ENCODE data around the gene ASF1B.

The ASF1B gene

DNA sequence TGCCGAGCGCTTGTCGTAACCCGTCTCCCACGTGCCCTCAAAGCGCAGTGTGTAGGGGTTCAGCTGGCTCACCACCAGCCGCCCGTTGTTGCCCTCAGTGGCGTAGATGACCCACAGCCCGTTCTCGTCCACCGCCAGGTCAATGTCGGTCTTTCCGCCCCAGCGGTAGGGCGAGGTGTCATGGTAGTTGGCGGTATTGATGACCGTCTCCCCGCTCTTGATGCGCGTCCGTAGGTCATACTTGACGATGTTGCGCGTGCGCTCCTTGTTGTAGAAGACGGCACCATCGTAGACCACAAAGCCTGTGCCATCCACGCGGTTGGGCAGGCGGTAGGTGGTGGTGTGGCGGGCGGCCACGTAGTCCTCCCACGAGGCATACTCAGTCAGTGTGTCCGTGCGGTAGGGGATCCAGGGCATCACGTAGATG lies 26.5 kb upstream of the ASF1B start:
- Histone ChIP-seq H3K36me3 (peaks cover under 1% of the 10 kb centered on the region), H3K27ac (no peak overlapping the region), H3K4me1 (ENCODE audit: control insufficient read depth in 1 of 2, insufficient read depth in 1 of 2, low read depth in 1 of 2, low read length in 1 of 2) (peaks cover 0 to 12% of the 10 kb centered on the region in 2 experiments), H3K4me3 (ENCODE audit: low read depth in 1 of 2, low read length in 1 of 2) (no peak overlapping the region), H3K27me3 (peaks cover 35% of the 10 kb centered on the region), H3K9me3 (no peaks in the 10 kb centered on the region)
- TF ChIP-seq, protein P1, sequence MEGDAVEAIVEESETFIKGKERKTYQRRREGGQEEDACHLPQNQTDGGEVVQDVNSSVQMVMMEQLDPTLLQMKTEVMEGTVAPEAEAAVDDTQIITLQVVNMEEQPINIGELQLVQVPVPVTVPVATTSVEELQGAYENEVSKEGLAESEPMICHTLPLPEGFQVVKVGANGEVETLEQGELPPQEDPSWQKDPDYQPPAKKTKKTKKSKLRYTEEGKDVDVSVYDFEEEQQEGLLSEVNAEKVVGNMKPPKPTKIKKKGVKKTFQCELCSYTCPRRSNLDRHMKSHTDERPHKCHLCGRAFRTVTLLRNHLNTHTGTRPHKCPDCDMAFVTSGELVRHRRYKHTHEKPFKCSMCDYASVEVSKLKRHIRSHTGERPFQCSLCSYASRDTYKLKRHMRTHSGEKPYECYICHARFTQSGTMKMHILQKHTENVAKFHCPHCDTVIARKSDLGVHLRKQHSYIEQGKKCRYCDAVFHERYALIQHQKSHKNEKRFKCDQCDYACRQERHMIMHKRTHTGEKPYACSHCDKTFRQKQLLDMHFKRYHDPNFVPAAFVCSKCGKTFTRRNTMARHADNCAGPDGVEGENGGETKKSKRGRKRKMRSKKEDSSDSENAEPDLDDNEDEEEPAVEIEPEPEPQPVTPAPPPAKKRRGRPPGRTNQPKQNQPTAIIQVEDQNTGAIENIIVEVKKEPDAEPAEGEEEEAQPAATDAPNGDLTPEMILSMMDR (IDR thresholded peaks at IDR 0.05), result no peak

DNA sequence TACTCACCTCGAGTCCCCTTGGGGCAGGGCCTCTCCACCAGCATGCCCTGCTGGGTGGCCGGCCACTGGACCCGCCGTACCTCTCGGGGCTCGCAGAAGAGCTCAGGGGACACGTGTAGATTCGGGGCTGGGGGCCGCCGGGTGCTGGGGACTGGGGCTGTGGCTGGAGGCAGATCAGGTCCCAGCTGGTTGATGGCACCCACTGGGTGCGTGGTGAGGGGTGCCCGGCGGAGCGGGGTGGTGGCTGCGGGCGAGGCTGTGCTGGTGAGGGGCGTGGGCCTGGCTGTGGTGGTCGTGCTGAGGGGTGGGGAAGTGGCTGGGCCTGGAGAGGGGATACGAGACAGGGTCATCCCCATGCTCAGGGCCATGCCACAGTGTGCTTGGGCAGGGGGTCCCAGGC lies 24.9 kb upstream of the ASF1B start:
- TF ChIP-seq, protein P1 (IDR thresholded peaks at IDR 0.05), result no peak
- H3K4me1 ChIP-seq (ENCODE audit: control insufficient read depth in 1 of 2, insufficient read depth in 1 of 2, low read depth in 1 of 2, low read length in 1 of 2), result no peaks in the 10 kb centered on the region
- H3K4me3 ChIP-seq (ENCODE audit: low read depth in 1 of 2, low read length in 1 of 2), result no peak overlapping the region
- H3K27me3 ChIP-seq, result peaks cover 20% of the 10 kb centered on the region
- no peak overlapping the region for H3K27ac ChIP-seq
- no peaks in the 10 kb centered on the region for H3K9me3 ChIP-seq
- H3K36me3 ChIP-seq, result peaks cover 14% of the 10 kb centered on the region

DNA sequence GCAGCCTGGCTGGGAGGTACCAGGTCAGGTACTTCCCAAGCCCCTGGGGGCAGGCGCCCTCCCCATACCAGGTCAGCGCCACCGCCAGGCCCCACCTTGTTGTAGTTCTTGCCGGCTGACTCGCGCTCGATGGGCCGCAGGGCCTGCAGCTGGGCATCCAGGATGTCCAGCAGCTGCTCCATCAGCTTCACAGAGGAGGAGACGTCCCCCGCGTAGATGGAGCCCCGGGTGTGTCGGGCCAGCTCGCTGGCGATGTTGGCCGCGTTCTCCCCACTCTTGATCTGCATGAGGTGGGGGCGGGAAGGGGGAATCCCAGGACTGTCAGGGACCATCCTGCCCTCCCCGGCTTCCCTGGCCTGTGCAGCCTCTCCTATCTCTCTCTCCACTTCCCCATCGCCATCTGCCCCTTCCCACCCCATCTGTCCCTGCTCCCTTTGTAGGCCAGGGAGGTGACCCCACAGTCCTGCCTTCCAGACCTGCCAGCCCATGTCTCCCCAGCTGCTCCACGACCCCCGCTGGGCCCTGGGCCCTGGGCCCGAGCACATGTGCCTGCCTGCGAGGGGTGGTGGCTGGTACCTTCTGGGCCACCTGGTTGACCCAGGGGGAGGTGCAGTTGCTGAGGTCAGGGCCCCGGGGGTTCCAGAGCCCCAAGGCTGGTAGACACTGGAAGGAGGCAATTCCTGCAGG lies 23.8 kb upstream of the ASF1B start:
- TF ChIP-seq, protein P1 (IDR thresholded peaks at IDR 0.05), result no peak
- Histone ChIP-seq H3K4me1 (ENCODE audit: control insufficient read depth in 1 of 2, insufficient read depth in 1 of 2, low read depth in 1 of 2, low read length in 1 of 2) (no peaks in the 10 kb centered on the region), H3K9me3 (no peaks in the 10 kb centered on the region), H3K4me3 (ENCODE audit: low read depth in 1 of 2, low read length in 1 of 2) (no peak overlapping the region), H3K36me3 (peaks cover 26% of the 10 kb centered on the region), H3K27me3 (peaks cover 8% of the 10 kb centered on the region), H3K27ac (no peak overlapping the region)

DNA sequence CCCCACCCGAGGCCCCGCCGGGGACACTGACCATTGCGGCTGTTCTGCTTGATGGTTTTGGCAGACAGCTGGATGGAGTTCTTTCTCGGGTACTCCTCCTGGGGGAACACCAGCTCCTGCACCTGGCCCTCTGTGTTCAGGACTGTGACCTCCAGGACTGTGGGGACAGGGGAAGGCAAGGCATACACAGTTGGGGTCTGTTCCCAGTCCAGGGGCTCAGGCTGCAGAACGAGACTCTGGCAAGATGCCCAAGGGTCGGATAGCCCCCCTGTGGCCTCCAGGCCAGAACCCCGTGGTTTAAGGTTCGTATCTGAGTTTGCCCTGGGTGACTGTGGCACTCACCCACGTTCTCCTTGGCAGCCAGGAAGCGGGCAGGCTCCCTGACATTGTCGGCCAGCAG lies 22.7 kb upstream of the ASF1B start:
- TF ChIP-seq, protein P1 (IDR thresholded peaks at IDR 0.05), result no peak
- Histone ChIP-seq H3K4me3 (ENCODE audit: low read depth in 1 of 2, low read length in 1 of 2) (no peak overlapping the region), H3K27me3 (no peaks in the 10 kb centered on the region), H3K4me1 (ENCODE audit: control insufficient read depth in 1 of 2, insufficient read depth in 1 of 2, low read depth in 1 of 2, low read length in 1 of 2) (no peaks in the 10 kb centered on the region), H3K9me3 (no peaks in the 10 kb centered on the region), H3K36me3 (peaks cover 27% of the 10 kb centered on the region), H3K27ac (no peak overlapping the region)

DNA sequence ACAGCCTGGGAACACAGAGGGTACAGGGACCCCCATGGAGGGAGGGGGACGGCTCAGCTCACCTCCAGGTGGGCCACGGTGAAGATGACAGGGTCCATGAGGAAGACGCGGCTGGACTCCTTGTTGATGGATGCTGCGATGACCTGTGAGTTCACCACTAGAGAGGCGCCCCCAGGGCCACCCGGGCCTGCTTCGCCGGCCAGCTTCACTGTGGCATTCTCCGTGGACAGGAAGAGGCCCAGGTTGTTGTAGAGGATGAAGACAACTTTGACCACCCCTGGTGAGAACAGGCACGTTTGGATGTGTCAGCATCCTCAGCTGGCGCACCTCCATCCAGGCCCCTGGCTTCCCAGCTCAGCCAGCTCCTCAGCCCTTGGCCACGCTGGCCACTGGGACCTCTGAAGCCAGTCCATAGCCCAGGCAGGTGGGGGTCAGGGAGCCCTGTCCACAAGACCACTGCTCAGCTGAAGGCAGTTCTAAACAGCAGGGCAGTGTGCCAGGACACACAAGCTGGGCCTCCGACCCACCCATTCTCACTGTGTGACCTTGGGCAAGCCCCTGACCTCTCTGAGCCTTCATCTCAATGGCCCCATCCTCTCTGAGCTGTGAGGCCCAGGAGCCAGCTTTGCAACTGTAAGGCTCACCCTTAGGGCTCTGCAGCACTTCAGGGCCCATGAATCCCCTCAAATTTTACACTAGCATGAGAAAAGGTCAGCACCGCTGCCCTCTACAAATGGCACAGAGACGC lies 22.1 kb upstream of the ASF1B start:
- peaks cover 27% of the 10 kb centered on the region for H3K36me3 ChIP-seq
- no peaks in the 10 kb centered on the region for H3K27me3 ChIP-seq
- TF ChIP-seq, protein P1 (IDR thresholded peaks at IDR 0.05), result no peak
- no peaks in the 10 kb centered on the region for H3K9me3 ChIP-seq
- H3K4me3 ChIP-seq (ENCODE audit: low read depth in 1 of 2, low read length in 1 of 2), result no peak overlapping the region
- no peaks in the 10 kb centered on the region for H3K4me1 ChIP-seq (ENCODE audit: control insufficient read depth in 1 of 2, insufficient read depth in 1 of 2, low read depth in 1 of 2, low read length in 1 of 2)
- no peak overlapping the region for H3K27ac ChIP-seq
